Activated CD8-positive, alpha-beta memory T cell treated with anti-CD3 and anti-CD28 coated beads for 24 hours (primary cell): ENCODE data around the gene CNTN1.
"Not testable (repeated sequence)": the region's sequence is repeated elsewhere in the genome, so short reads cannot be mapped to it uniquely, and the experiment has no call there.

Experiments
- DNase-seq: peaks from one replicate; pipeline ENCODE4 v3.0.0-alpha.2; 2020

The CNTN1 gene

GRCh38 chr12:41053046-41053445 is 360.8 kb downstream of the CNTN1 start:
- no peak for DNase-seq

- DNase-seq, result no peak
Observed at GRCh38 chr12:41055875-41056577, 363.8 kb downstream of the CNTN1 start.

GRCh38 chr12:41058266-41058665 is 366.0 kb downstream of the CNTN1 start:
- no peak for DNase-seq

- no peak for DNase-seq
Observed at GRCh38 chr12:41061192-41061591, 369.0 kb downstream of the CNTN1 start.

- DNase-seq, result no peak
Observed at GRCh38 chr12:41064411-41064810, 372.2 kb downstream of the CNTN1 start.

- DNase-seq, result no peak
Observed at GRCh38 chr12:41067941-41068645, 375.9 kb downstream of the CNTN1 start.

GRCh38 chr12:41073633-41074472 is 381.6 kb downstream of the CNTN1 start:
- DNase-seq, result no peak

GRCh38 chr12:41074473-41074769 is 382.2 kb downstream of the CNTN1 start:
- no peak for DNase-seq

- no peak for DNase-seq
Observed at GRCh38 chr12:41076114-41076513, 383.9 kb downstream of the CNTN1 start.

GRCh38 chr12:41081241-41081640 is 389.0 kb downstream of the CNTN1 start:
- DNase-seq, result not testable (repeated sequence)

GRCh38 chr12:41089438-41089837 is 397.2 kb downstream of the CNTN1 start:
- DNase-seq, result no peak

- no peak for DNase-seq
Observed at GRCh38 chr12:41092115-41092514, 399.9 kb downstream of the CNTN1 start.

GRCh38 chr12:41096797-41097196 is 404.6 kb downstream of the CNTN1 start:
- DNase-seq, result no peak

GRCh38 chr12:41100572-41100971 is 408.3 kb downstream of the CNTN1 start:
- DNase-seq, result no peak

GRCh38 chr12:41101806-41102205 is 409.6 kb downstream of the CNTN1 start:
- no peak for DNase-seq

GRCh38 chr12:41103614-41104013 is 411.4 kb downstream of the CNTN1 start:
- DNase-seq, result no peak

- no peak for DNase-seq
Observed at GRCh38 chr12:41106315-41106714, 414.1 kb downstream of the CNTN1 start.

GRCh38 chr12:41108032-41108431 is 415.8 kb downstream of the CNTN1 start:
- DNase-seq, result no peak

- DNase-seq, result no peak
Observed at GRCh38 chr12:41112903-41113302, 420.7 kb downstream of the CNTN1 start.

- no peak for DNase-seq
Observed at GRCh38 chr12:41120211-41120610, 428.0 kb downstream of the CNTN1 start.

GRCh38 chr12:41121374-41121773 is 429.1 kb downstream of the CNTN1 start:
- no peak for DNase-seq
